Thyroid gland (tissue), 4 donors: ENCODE data around the gene SLC22A15. TPM values are rescaled to one million over a fixed set of nuclear protein-coding genes. Genes with fewer than 3 reads are reported as not detected.

Experiments
- DNase-seq, 2 donors: peaks; one replicate each; pipeline ENCODE4 v3.0.0-alpha.2; 2019
- H3K27ac ChIP-seq, 3 donors: fragments of 200-600 bp; sonication (generic); 1 replicate in 2 of 3; 2 replicates in 1 of 3; pipeline ENCODE4 v1.5.1; 2016 to 2019; ENCODE audit warnings: mild to moderate bottlenecking in 1 of 3, moderate library complexity in 1 of 3
- H3K27me3 ChIP-seq: fragments of 200-600 bp; sonication (generic); one replicate; pipeline ENCODE4 v1.5.1; 2019
- H3K36me3 ChIP-seq, 2 donors: fragments of 200-600 bp; sonication (generic); one replicate each; pipeline ENCODE4 v1.5.1; 2016 to 2019
- H3K4me1 ChIP-seq, 2 donors: fragments of 200-600 bp; sonication (generic); one replicate each; pipeline ENCODE4 v1.5.1; 2017 to 2019
- H3K4me3 ChIP-seq, 3 donors: fragments of 200-600 bp; sonication (generic); replicated peaks in 1 of 3; 1 replicate in 2 of 3; 2 replicates in 1 of 3; pipeline ENCODE4 v1.5.1; 2016; ENCODE audit warnings: mild to moderate bottlenecking in 1 of 3
- H3K9me3 ChIP-seq: fragments of 200-600 bp; sonication (generic); one replicate; pipeline ENCODE4 v1.5.1; 2017
- POLR2A ChIP-seq, 2 donors: fragments of 450-650 bp; IDR thresholded peaks; one replicate each; pipeline ENCODE4 v1.6.1; 2017; ENCODE audit warnings: antibody characterized with exemption in 2 of 2, mild to moderate bottlenecking in 2 of 2, moderate library complexity in 1 of 2
- WGBS, 2 donors: methylation state at CpG; one replicate each; pipeline ENCODE4 v1.1.5; 2017; 5-methylcytosine and 5-hydroxymethylcytosine counted together
- intact Hi-C: fragments of 100-400 bp; cut with DNase I; formaldehyde crosslinking; loops from one replicate; pipeline ENCODE4 v1.15.1; 2023
- total RNA-seq, 4 donors: library from RNA; depleted of rRNA; stranded (reverse); fragments of >200 nt; gene quantifications; one replicate each; pipeline ENCODE4 v1.2.3, GENCODE V29; 2016
- TF ChIP-seq, protein P1 (sequence below), 6 experiments: fragments of 200-600 bp in 3 of 6; fragments of 450-650 bp in 3 of 6; sonication (generic) in 3 of 6; IDR thresholded peaks; one replicate each; pipeline ENCODE4 v1.5.1; 2016 to 2019; ENCODE audit warnings: antibody characterized with exemption in 6 of 6, mild to moderate bottlenecking in 2 of 6, inconsistent platforms in 1 of 6, moderate library complexity in 1 of 6

The SLC22A15 gene
- total RNA-seq, 4 donors from 2014 or later: 5.0 to 7.7 (median 5.4) TPM

DNA sequence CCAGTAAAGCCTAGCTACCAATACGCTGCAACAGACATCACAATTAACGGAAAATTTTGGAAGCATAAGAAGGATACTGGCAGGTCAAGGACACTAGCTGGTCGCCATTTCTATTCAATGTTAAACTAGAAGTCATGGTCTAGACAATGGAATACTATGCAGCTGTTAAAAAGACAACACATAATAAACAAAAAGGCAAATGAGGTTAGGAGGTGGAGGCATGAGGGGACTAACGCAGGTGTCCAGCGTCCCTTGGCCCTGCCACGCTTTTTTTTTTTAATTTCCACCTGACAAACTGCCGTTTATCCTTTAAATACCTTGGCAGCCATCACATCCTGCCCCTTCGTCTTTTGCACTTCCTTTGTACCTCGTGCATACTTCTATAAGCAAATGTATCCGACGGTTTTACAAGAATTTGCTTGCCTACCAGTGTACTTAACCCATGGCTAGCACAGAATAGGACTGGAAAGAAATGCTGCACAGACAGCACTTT lies 698 bp upstream of the SLC22A15 start:
- H3K36me3 ChIP-seq: no peaks in the 10 kb centered on the region
- intact Hi-C loops: no loop called here
- H3K4me3 ChIP-seq: peak overlapping the region; percentile 18 to 57 (median 45)
- H3K9me3 ChIP-seq: no peaks in the 10 kb centered on the region
- TF ChIP-seq, protein P1, sequence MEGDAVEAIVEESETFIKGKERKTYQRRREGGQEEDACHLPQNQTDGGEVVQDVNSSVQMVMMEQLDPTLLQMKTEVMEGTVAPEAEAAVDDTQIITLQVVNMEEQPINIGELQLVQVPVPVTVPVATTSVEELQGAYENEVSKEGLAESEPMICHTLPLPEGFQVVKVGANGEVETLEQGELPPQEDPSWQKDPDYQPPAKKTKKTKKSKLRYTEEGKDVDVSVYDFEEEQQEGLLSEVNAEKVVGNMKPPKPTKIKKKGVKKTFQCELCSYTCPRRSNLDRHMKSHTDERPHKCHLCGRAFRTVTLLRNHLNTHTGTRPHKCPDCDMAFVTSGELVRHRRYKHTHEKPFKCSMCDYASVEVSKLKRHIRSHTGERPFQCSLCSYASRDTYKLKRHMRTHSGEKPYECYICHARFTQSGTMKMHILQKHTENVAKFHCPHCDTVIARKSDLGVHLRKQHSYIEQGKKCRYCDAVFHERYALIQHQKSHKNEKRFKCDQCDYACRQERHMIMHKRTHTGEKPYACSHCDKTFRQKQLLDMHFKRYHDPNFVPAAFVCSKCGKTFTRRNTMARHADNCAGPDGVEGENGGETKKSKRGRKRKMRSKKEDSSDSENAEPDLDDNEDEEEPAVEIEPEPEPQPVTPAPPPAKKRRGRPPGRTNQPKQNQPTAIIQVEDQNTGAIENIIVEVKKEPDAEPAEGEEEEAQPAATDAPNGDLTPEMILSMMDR (IDR thresholded peaks at IDR 0.05): no peak
- no peak for TF ChIP-seq POLR2A (IDR thresholded peaks at IDR 0.05)
- H3K27me3 ChIP-seq: no peaks in the 10 kb centered on the region
- DNase-seq: no peak
- peaks cover 0 to 5% of the 10 kb centered on the region in 2 donors for H3K4me1 ChIP-seq
- peak overlapping the region in 2 of 3 donors; percentile 11 to 59 for H3K27ac ChIP-seq
- WGBS, 2 donors: 44 to 45% methylated on average over 11 of the region's 11 CpGs

GRCh38 chr1:115976921-115977498 lies 697 bp downstream of the SLC22A15 start:
- Histone ChIP-seq H3K27me3 (no peaks in the 10 kb centered on the region), H3K27ac (peak overlapping the region; percentile 5 to 59 (median 27))
- WGBS, 2 donors: 73 to 86% methylated on average over 12 of the region's 15 CpGs

GRCh38 chr1:115977499-115978258 lies 1.4 kb downstream of the SLC22A15 start:
- no peak overlapping the region for H3K27ac ChIP-seq
- H3K9me3 ChIP-seq: no peaks in the 10 kb centered on the region
- no peak for DNase-seq
- no peak overlapping the region for H3K4me3 ChIP-seq
- H3K36me3 ChIP-seq: no peaks in the 10 kb centered on the region
- TF ChIP-seq, protein P1 (IDR thresholded peaks at IDR 0.05): no peak
- TF ChIP-seq POLR2A (IDR thresholded peaks at IDR 0.05): no peak
- 71% methylated on average over 9 of the region's 9 CpGs for WGBS, 2 donors
- H3K4me1 ChIP-seq: peaks cover 0 to 5% of the 10 kb centered on the region in 2 donors
- no peaks in the 10 kb centered on the region for H3K27me3 ChIP-seq
- intact Hi-C loops: no loop called here

More at GRCh38 chr1:115976921-115977498, 697 bp downstream of the SLC22A15 start:
- H3K9me3 ChIP-seq: no peaks in the 10 kb centered on the region
- intact Hi-C loops: no loop called here
- H3K36me3 ChIP-seq: no peaks in the 10 kb centered on the region
- peak overlapping the region in 2 of 3 donors; percentile 45 to 48 for H3K4me3 ChIP-seq
- TF ChIP-seq, protein P1 (IDR thresholded peaks at IDR 0.05): no peak
- no peak for TF ChIP-seq POLR2A (IDR thresholded peaks at IDR 0.05)
- peak in 1 of 2 donors; percentile 2 for DNase-seq
- H3K4me1 ChIP-seq: peaks cover 0 to 5% of the 10 kb centered on the region in 2 donors

GRCh38 chr1:115978292-115978941 lies 2.1 kb downstream of the SLC22A15 start:
- H3K4me1 ChIP-seq: peaks cover 0 to 5% of the 10 kb centered on the region in 2 donors
- H3K27me3 ChIP-seq: no peaks in the 10 kb centered on the region
- no peak overlapping the region for H3K4me3 ChIP-seq
- H3K9me3 ChIP-seq: no peaks in the 10 kb centered on the region
- H3K36me3 ChIP-seq: no peaks in the 10 kb centered on the region
- DNase-seq: no peak
- no peak overlapping the region for H3K27ac ChIP-seq
- intact Hi-C loops: no loop called here
- whole genome bisulfite sequencing, 2 donors: 96 to 99% methylated on average over 6 of the region's 6 CpGs
- TF ChIP-seq, protein P1 (IDR thresholded peaks at IDR 0.05): no peak
- TF ChIP-seq POLR2A (IDR thresholded peaks at IDR 0.05): no peak
